Endothelial cell of umbilical vein (primary cell): ENCODE data around the gene FAM180A. TPM values are rescaled to one million over a fixed set of nuclear protein-coding genes. Genes with fewer than 3 reads are reported as not detected.

Source experiments
- BruUV-seq: library from RNA; stranded (reverse); fragments of 400-500 nt; replicated peaks from 2 replicates; lab custom pipeline; 2021; lab: Mats Ljungman, UMichigan
- CTCF ChIA-PET: fragments of 300-600, 350-600 bp; sonication (Branson Sonifier 250); formaldehyde crosslinking; loops from one replicate; lab custom pipeline; 2021; ENCODE audit warnings: antibody characterized with exemption, inconsistent platforms; lab: Charles Lee
- POLR2A ChIA-PET: fragments of 300-600, 350-600 bp; sonication (Branson Sonifier 250); formaldehyde crosslinking; loops from one replicate; lab custom pipeline; 2021; ENCODE audit warnings: antibody characterized with exemption, inconsistent platforms; lab: Charles Lee
- DNase-seq: peaks from one replicate; pipeline ENCODE4 v3.0.0-alpha.2; 2011; ENCODE audit warnings: low read depth, low spot score
- FAIRE-seq: peaks from 2 replicates; lab custom pipeline; 2011; peaks lifted over from hg19 to GRCh38; lab: Jason Lieb, UNC
- H2AFZ ChIP-seq: 2 replicates; pipeline ENCODE4 v1.6.0; 2012; ENCODE audit warnings: low read depth, low read length, control low read depth, inconsistent platforms
- H3K27ac ChIP-seq: 2 replicates; pipeline ENCODE4 v1.5.1; 2011; ENCODE audit warnings: low read depth, mild to moderate bottlenecking, control low read depth, low read length, moderate library complexity; ENCODE audit not compliant: insufficient read depth
- H3K27me3 ChIP-seq, 2 experiments: 2 replicates each; pipeline versions ENCODE4 v1.6.0 to v1.6.1; 2011; ENCODE audit warnings: low read length in 2 of 2, mixed read lengths in 1 of 2; ENCODE audit not compliant: control insufficient read depth in 2 of 2, insufficient read depth in 2 of 2
- H3K36me3 ChIP-seq, 2 experiments: 2 replicates in 1 of 2; 3 replicates in 1 of 2; pipeline ENCODE4 v1.5.1; 2011; ENCODE audit warnings: low read length in 2 of 2, mild to moderate bottlenecking in 1 of 2, moderate library complexity in 1 of 2; ENCODE audit not compliant: control insufficient read depth in 2 of 2, insufficient read depth in 2 of 2; ENCODE audit errors: extremely low read depth in 1 of 2
- H3K4me1 ChIP-seq: 3 replicates; pipeline ENCODE4 v1.5.1; 2011; ENCODE audit warnings: mild to moderate bottlenecking, low read length; ENCODE audit not compliant: control insufficient read depth, insufficient read depth; ENCODE audit errors: extremely low read depth
- H3K4me2 ChIP-seq: 2 replicates; pipeline ENCODE4 v1.6.1; 2011; ENCODE audit warnings: low read length, control low read depth, mixed read lengths; ENCODE audit not compliant: insufficient read depth
- H3K4me3 ChIP-seq, 3 experiments: fragments of 200-600 bp in 1 of 3; sonication (generic), shearing (Covaris generic) in 1 of 3; replicated peaks in 1 of 3; 2 replicates each; pipeline ENCODE4 v1.5.1; 2011 to 2016; ENCODE audit warnings: control low read depth in 3 of 3, low read length in 3 of 3, mild to moderate bottlenecking in 2 of 3, inconsistent platforms in 1 of 3, low read depth in 1 of 3, moderate library complexity in 1 of 3; ENCODE audit not compliant: insufficient read depth in 1 of 3
- H3K79me2 ChIP-seq: 2 replicates; pipeline ENCODE4 v1.6.0; 2012; ENCODE audit warnings: low read length, inconsistent platforms; ENCODE audit not compliant: control insufficient read depth, insufficient read depth
- H3K9ac ChIP-seq: replicated peaks from 2 replicates; pipeline ENCODE3; 2011; ENCODE audit warnings: low read length, control low read depth; ENCODE audit not compliant: insufficient read depth; ENCODE audit errors: extremely low read depth
- H3K9me1 ChIP-seq: replicated peaks from 3 replicates; pipeline ENCODE4 v1.6.0; 2011; ENCODE audit warnings: mild to moderate bottlenecking, low read length; ENCODE audit not compliant: control insufficient read depth, insufficient read depth; ENCODE audit errors: extremely low read depth
- H3K9me3 ChIP-seq: replicated peaks from 2 replicates; pipeline ENCODE4 v1.5.1; 2012; ENCODE audit warnings: low read length, inconsistent platforms; ENCODE audit not compliant: control insufficient read depth, insufficient read depth
- H4K20me1 ChIP-seq: replicated peaks from 2 replicates; pipeline ENCODE3; 2011; ENCODE audit warnings: mild to moderate bottlenecking, low read length; ENCODE audit not compliant: control insufficient read depth, insufficient read depth; ENCODE audit errors: extremely low read depth
- EZH2 ChIP-seq: IDR thresholded peaks from 2 replicates; pipeline ENCODE4 v1.6.1; 2012; ENCODE audit warnings: borderline replicate concordance, low read depth, mild to moderate bottlenecking, moderate library complexity, low read length, inconsistent platforms; ENCODE audit not compliant: severe bottlenecking
- FOS ChIP-seq: IDR thresholded peaks from 2 replicates; pipeline ENCODE4 v1.6.1; 2011; ENCODE audit warnings: mild to moderate bottlenecking, low read length, moderate library complexity, borderline replicate concordance; ENCODE audit not compliant: insufficient read depth
- GATA2 ChIP-seq: IDR thresholded peaks from 2 replicates; pipeline ENCODE4 v1.7.0; 2011; ENCODE audit warnings: low read depth, mild to moderate bottlenecking, moderate library complexity, mixed read lengths, low read length; ENCODE audit not compliant: insufficient read length, insufficient read depth
- JUN ChIP-seq: IDR thresholded peaks from 2 replicates; pipeline ENCODE4 v1.6.1; 2011; ENCODE audit warnings: borderline replicate concordance, low read depth; ENCODE audit not compliant: insufficient read length, insufficient read depth
- MYC ChIP-seq: IDR thresholded peaks from one replicate; pipeline ENCODE4 v1.6.1; 2011; ENCODE audit warnings: mild to moderate bottlenecking, low read depth, low read length
- POLR2A ChIP-seq: IDR thresholded peaks from 2 replicates; pipeline ENCODE4 v1.6.1; 2012; ENCODE audit warnings: low read depth, mild to moderate bottlenecking, control low read depth, low read length
- POLR2AphosphoS5 ChIP-seq: IDR thresholded peaks from 2 replicates; pipeline ENCODE4 v1.6.1; 2012; ENCODE audit warnings: low read depth, mild to moderate bottlenecking, control low read depth, low read length, moderate library complexity; ENCODE audit not compliant: insufficient read depth
- dilution Hi-C: fragments of 300-500 bp; cut with MboI; formaldehyde crosslinking; loops from one replicate; pipeline ENCODE4 v1.15.0; 2019; ENCODE audit warnings: low sequenced_read_pairs; ENCODE audit not compliant: extremely low pct_ligation_motif_present
- intact Hi-C: fragments of 100-400 bp; cut with micrococcal nuclease; formaldehyde crosslinking; loops from one replicate; pipeline ENCODE4 v1.10.0; 2022
- polyA plus RNA-seq, 4 experiments: library from polyadenylated mRNA; depleted of rRNA in 3 of 4; stranded (reverse) in 3 of 4; unstranded in 1 of 4; fragments of >200 nt; gene quantifications; 2 replicates each; pipeline versions ENCODE4 v1.2.1 to v1.2.3, GENCODE V29; 2011 to 2012; ENCODE audit warnings: missing spikeins in 1 of 4
- total RNA-seq: library from RNA; stranded (reverse); gene quantifications from 2 replicates; pipeline ENCODE4 v1.2.3, GENCODE V29; 2021
- TF ChIP-seq, protein P1 (sequence below): IDR thresholded peaks from 2 replicates; pipeline ENCODE4 v1.6.1; 2011; ENCODE audit not compliant: insufficient read depth, insufficient read length
- TF ChIP-seq, protein P2 (sequence below), 2 donors: IDR thresholded peaks; 1 replicate in 1 of 2; 2 replicates in 1 of 2; pipeline ENCODE4 v1.5.1; 2011; ENCODE audit warnings: low read length in 2 of 2, mild to moderate bottlenecking in 2 of 2, moderate library complexity in 2 of 2, control low read depth in 1 of 2, inconsistent platforms in 1 of 2, low read depth in 1 of 2; ENCODE audit not compliant: insufficient read depth in 1 of 2; ENCODE audit errors: extremely low read depth in 1 of 2

The FAM180A gene
- total and polyA plus RNA-seq, 2 donors (not counting 3 experiments of a cell fraction or from before 2014, with no cell fraction given): not detected

- Histone ChIP-seq H4K20me1 (no peaks in the 10 kb centered on the region), H3K36me3 (no peaks in the 10 kb centered on the region), H2AFZ (no peak overlapping the region), H3K79me2 (no peaks in the 10 kb centered on the region), H3K4me2 (no peak overlapping the region), H3K4me1 (no peaks in the 10 kb centered on the region), H3K9ac (no peak overlapping the region), H3K4me3 (no peak overlapping the region), H3K27me3 (no peaks in the 10 kb centered on the region), H3K27ac (no peak overlapping the region), H3K9me3 (no peaks in the 10 kb centered on the region), H3K9me1 (no peaks in the 10 kb centered on the region)
- no peak for TF ChIP-seq MYC
- TF ChIP-seq, protein P1, sequence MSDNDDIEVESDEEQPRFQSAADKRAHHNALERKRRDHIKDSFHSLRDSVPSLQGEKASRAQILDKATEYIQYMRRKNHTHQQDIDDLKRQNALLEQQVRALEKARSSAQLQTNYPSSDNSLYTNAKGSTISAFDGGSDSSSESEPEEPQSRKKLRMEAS: no peak
- no peak for TF ChIP-seq JUN
- TF ChIP-seq, protein P2, sequence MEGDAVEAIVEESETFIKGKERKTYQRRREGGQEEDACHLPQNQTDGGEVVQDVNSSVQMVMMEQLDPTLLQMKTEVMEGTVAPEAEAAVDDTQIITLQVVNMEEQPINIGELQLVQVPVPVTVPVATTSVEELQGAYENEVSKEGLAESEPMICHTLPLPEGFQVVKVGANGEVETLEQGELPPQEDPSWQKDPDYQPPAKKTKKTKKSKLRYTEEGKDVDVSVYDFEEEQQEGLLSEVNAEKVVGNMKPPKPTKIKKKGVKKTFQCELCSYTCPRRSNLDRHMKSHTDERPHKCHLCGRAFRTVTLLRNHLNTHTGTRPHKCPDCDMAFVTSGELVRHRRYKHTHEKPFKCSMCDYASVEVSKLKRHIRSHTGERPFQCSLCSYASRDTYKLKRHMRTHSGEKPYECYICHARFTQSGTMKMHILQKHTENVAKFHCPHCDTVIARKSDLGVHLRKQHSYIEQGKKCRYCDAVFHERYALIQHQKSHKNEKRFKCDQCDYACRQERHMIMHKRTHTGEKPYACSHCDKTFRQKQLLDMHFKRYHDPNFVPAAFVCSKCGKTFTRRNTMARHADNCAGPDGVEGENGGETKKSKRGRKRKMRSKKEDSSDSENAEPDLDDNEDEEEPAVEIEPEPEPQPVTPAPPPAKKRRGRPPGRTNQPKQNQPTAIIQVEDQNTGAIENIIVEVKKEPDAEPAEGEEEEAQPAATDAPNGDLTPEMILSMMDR (IDR thresholded peaks at IDR 0.05; ENCODE audit: extremely low read depth in 1 of 2, insufficient read depth in 1 of 2, low read depth in 1 of 2, low read length in 2 of 2): no peak
- no peak for TF ChIP-seq FOS
- TF ChIP-seq GATA2: no peak
- no peak for TF ChIP-seq POLR2AphosphoS5
- no peak for TF ChIP-seq POLR2A
- no peak for TF ChIP-seq EZH2
- FAIRE-seq: no peak
- CTCF ChIA-PET: interaction anchor here (2.0 to 2.1 kb wide), 2 partner anchors 120 to 519 kb away, joined by 5 to 11 read pairs; no protein-coding TSS in a partner anchor
- DNase-seq: no peak
- no TSS peak for BruUV-seq
- POLR2A ChIA-PET: no interaction called here
- dilution Hi-C loops (no loop called here), intact Hi-C loops (no loop called here)
Measured at GRCh38 chr7:135792866-135793265, 44.3 kb upstream of the FAM180A start.
